ENCODE measurements around the gene DOK6. TPM values are rescaled to one million over a fixed set of nuclear protein-coding genes. Genes with fewer than 3 reads are reported as not detected.

The DOK6 gene
- total RNA-seq, 1 donor from 2014 or later = 0.43 TPM

- Histone ChIP-seq H3K36me3 (no peaks in the 10 kb centered on the region), H4K20me1 (ENCODE audit: low read depth) (no peaks in the 10 kb centered on the region), H3K4me2 (no peak overlapping the region), H3K4me3 (no peak overlapping the region), H3K4me1 (no peaks in the 10 kb centered on the region), H3K9ac (no peak overlapping the region), H3F3A (ENCODE audit: low read depth) (no peaks in the 10 kb centered on the region), H3K27ac (no peak overlapping the region), H3K27me3 (no peaks in the 10 kb centered on the region), H3K79me2 (ENCODE audit: low read depth) (no peaks in the 10 kb centered on the region), H2AFZ (replicated peaks) (no peak overlapping the region), H3K9me3 (ENCODE audit: low read depth) (no peaks in the 10 kb centered on the region)
- no peak for DNase-seq (ENCODE audit: low spot score)
- no peaks in the 10 kb centered on the region for H3K27me3 Mint-ChIP-seq (ENCODE audit: insufficient read depth, low read depth)
- TF ChIP-seq CTCF (IDR thresholded peaks at IDR 0.05) = no peak
- no peak for TF ChIP-seq EZH2phosphoT487 (IDR thresholded peaks at IDR 0.05)
- TF ChIP-seq EZH2 (IDR thresholded peaks at IDR 0.05) = no peak
- H3K4me1 Mint-ChIP-seq = no peaks in the 10 kb centered on the region
- no peak overlapping the region for H3K27ac Mint-ChIP-seq
- H3K36me3 Mint-ChIP-seq = no peaks in the 10 kb centered on the region
- H3K4me3 Mint-ChIP-seq = no peak overlapping the region
- no peaks in the 10 kb centered on the region for H3K9me3 Mint-ChIP-seq
Measured at GRCh38 chr18:69774831-69775230, 374.1 kb downstream of the DOK6 start.

GRCh38 chr18:69777248-69777647 lies 376.6 kb downstream of the DOK6 start:
- Histone ChIP-seq H3K79me2 (ENCODE audit: low read depth) (no peaks in the 10 kb centered on the region), H3F3A (ENCODE audit: low read depth) (no peaks in the 10 kb centered on the region), H2AFZ (replicated peaks) (no peak overlapping the region), H3K4me2 (no peak overlapping the region), H3K36me3 (no peaks in the 10 kb centered on the region), H3K9me3 (ENCODE audit: low read depth) (no peaks in the 10 kb centered on the region), H3K27me3 (no peaks in the 10 kb centered on the region), H3K27ac (no peak overlapping the region), H4K20me1 (ENCODE audit: low read depth) (no peaks in the 10 kb centered on the region), H3K9ac (no peak overlapping the region), H3K4me3 (no peak overlapping the region), H3K4me1 (no peaks in the 10 kb centered on the region)
- H3K9me3 Mint-ChIP-seq = no peaks in the 10 kb centered on the region
- H3K27me3 Mint-ChIP-seq (ENCODE audit: insufficient read depth, low read depth) = no peaks in the 10 kb centered on the region
- TF ChIP-seq EZH2phosphoT487 (IDR thresholded peaks at IDR 0.05) (no peak), CTCF (IDR thresholded peaks at IDR 0.05) (no peak), EZH2 (IDR thresholded peaks at IDR 0.05) (no peak)
- H3K4me3 Mint-ChIP-seq = no peak overlapping the region
- DNase-seq (ENCODE audit: low spot score) = no peak
- H3K4me1 Mint-ChIP-seq = no peaks in the 10 kb centered on the region
- H3K27ac Mint-ChIP-seq = no peak overlapping the region
- no peaks in the 10 kb centered on the region for H3K36me3 Mint-ChIP-seq

GRCh38 chr18:69778680-69779079 lies 378.0 kb downstream of the DOK6 start:
- no peak overlapping the region for H3K9ac ChIP-seq
- TF ChIP-seq EZH2 (IDR thresholded peaks at IDR 0.05) = no peak
- no peak for TF ChIP-seq EZH2phosphoT487 (IDR thresholded peaks at IDR 0.05)
- TF ChIP-seq CTCF (IDR thresholded peaks at IDR 0.05) = no peak
- no peaks in the 10 kb centered on the region for H4K20me1 ChIP-seq (ENCODE audit: low read depth)
- H2AFZ ChIP-seq (replicated peaks) = no peak overlapping the region
- H3K27me3 Mint-ChIP-seq (ENCODE audit: insufficient read depth, low read depth) = no peaks in the 10 kb centered on the region
- H3K79me2 ChIP-seq (ENCODE audit: low read depth) = no peaks in the 10 kb centered on the region
- H3K4me1 ChIP-seq = no peaks in the 10 kb centered on the region
- no peaks in the 10 kb centered on the region for H3F3A ChIP-seq (ENCODE audit: low read depth)
- H3K4me1 Mint-ChIP-seq = no peaks in the 10 kb centered on the region
- no peaks in the 10 kb centered on the region for H3K36me3 ChIP-seq
- H3K4me2 ChIP-seq = no peak overlapping the region
- no peak overlapping the region for H3K27ac ChIP-seq
- H3K9me3 Mint-ChIP-seq = no peaks in the 10 kb centered on the region
- no peak overlapping the region for H3K4me3 Mint-ChIP-seq
- no peaks in the 10 kb centered on the region for H3K27me3 ChIP-seq
- no peak for DNase-seq (ENCODE audit: low spot score)
- no peaks in the 10 kb centered on the region for H3K36me3 Mint-ChIP-seq
- H3K27ac Mint-ChIP-seq = no peak overlapping the region
- no peak overlapping the region for H3K4me3 ChIP-seq
- H3K9me3 ChIP-seq (ENCODE audit: low read depth) = no peaks in the 10 kb centered on the region
